ENCODE measurements around the gene TPPP. TPM values are rescaled to one million over a fixed set of nuclear protein-coding genes. Genes with fewer than 3 reads are reported as not detected.
"Not testable (repeated sequence)": the region's sequence is repeated elsewhere in the genome, so short reads cannot be mapped to it uniquely, and the experiment has no call there.

The TPPP gene
- total and polyA plus RNA-seq, 2 donors (not counting 3 experiments of a cell fraction or from before 2014, with no cell fraction given) = 0.04 to 0.09 TPM

DNA sequence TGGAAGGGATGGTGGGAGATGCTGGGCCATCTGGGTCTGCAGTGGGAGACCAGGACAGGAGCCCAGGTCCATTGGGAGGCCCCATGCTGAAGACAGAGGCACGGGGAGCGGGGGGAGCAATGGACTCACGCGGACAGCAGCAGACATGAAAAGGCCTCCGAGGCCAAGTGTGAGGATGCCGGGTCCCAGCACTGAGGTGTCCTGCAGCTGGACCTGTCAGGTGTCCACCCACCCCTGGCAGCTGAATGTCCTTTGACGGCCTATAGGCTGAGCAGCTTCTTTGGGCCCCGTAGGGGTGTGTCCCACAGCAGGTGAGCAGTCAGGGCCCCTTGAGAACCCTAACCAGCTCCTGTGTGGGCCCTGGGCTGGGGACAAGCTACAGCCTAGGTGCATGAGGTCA lies 3.0 kb upstream of the TPPP start:
- intact Hi-C loops (cut with micrococcal nuclease); BruUV-seq (replicated peaks); H3K79me2 ChIP-seq (ENCODE audit: control insufficient read depth, insufficient read depth, low read length); H3K9me1 ChIP-seq (replicated peaks; ENCODE audit: control insufficient read depth, extremely low read depth, insufficient read depth, low read length); DNase-seq (ENCODE audit: low read depth, low spot score); H3K27ac ChIP-seq (ENCODE audit: insufficient read depth, low read depth, low read length); H3K9ac ChIP-seq (replicated peaks; ENCODE audit: extremely low read depth, insufficient read depth, low read length); POLR2A ChIA-PET; H3K4me1 ChIP-seq (ENCODE audit: control insufficient read depth, extremely low read depth, insufficient read depth, low read length); H3K9me3 ChIP-seq (replicated peaks; ENCODE audit: control insufficient read depth, insufficient read depth, low read length); H3K27me3 ChIP-seq (ENCODE audit: control insufficient read depth in 2 of 2, insufficient read depth in 2 of 2, low read length in 2 of 2); H3K4me3 ChIP-seq (replicated peaks in 1 of 3; ENCODE audit: insufficient read depth in 1 of 3, low read depth in 1 of 3, low read length in 3 of 3); FAIRE-seq; H3K36me3 ChIP-seq (ENCODE audit: control insufficient read depth in 2 of 2, extremely low read depth in 1 of 2, insufficient read depth in 2 of 2, low read length in 2 of 2); H4K20me1 ChIP-seq (replicated peaks; ENCODE audit: control insufficient read depth, extremely low read depth, insufficient read depth, low read length); H2AFZ ChIP-seq (ENCODE audit: low read depth, low read length); dilution Hi-C loops (cut with MboI; ENCODE audit: extremely low pct_ligation_motif_present, low sequenced_read_pairs); H3K4me2 ChIP-seq (ENCODE audit: insufficient read depth, low read length); CTCF ChIA-PET: not testable (repeated sequence)

DNA sequence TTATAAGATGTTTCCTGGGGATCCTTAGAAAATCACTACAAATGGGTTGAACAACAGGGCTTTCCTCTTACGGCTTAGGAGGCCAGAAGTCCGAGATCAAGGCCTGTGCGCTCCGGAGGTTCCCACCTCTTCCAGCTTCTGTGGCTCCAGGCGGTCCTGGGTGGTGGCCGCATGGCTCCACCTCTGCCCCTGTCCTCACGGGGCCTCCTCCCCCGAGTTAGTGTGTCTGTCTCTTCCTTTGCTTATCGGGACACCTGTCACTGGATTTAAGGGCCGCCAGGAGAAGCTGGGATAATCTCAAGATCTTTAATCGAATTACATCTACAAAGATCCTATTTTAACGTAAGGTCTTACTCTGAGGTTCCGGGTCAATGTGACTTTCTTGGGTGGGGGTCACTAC lies 2.3 kb upstream of the TPPP start:
- H2AFZ ChIP-seq (ENCODE audit: low read depth, low read length); DNase-seq (ENCODE audit: low read depth, low spot score); H3K4me3 ChIP-seq (replicated peaks in 1 of 3; ENCODE audit: insufficient read depth in 1 of 3, low read depth in 1 of 3, low read length in 3 of 3); H3K27ac ChIP-seq (ENCODE audit: insufficient read depth, low read depth, low read length); H4K20me1 ChIP-seq (replicated peaks; ENCODE audit: control insufficient read depth, extremely low read depth, insufficient read depth, low read length); H3K36me3 ChIP-seq (ENCODE audit: control insufficient read depth in 2 of 2, extremely low read depth in 1 of 2, insufficient read depth in 2 of 2, low read length in 2 of 2); intact Hi-C loops (cut with micrococcal nuclease); dilution Hi-C loops (cut with MboI; ENCODE audit: extremely low pct_ligation_motif_present, low sequenced_read_pairs); H3K4me1 ChIP-seq (ENCODE audit: control insufficient read depth, extremely low read depth, insufficient read depth, low read length); H3K9ac ChIP-seq (replicated peaks; ENCODE audit: extremely low read depth, insufficient read depth, low read length); POLR2A ChIA-PET; BruUV-seq (replicated peaks); H3K79me2 ChIP-seq (ENCODE audit: control insufficient read depth, insufficient read depth, low read length); H3K4me2 ChIP-seq (ENCODE audit: insufficient read depth, low read length); CTCF ChIA-PET; H3K9me3 ChIP-seq (replicated peaks; ENCODE audit: control insufficient read depth, insufficient read depth, low read length); H3K27me3 ChIP-seq (ENCODE audit: control insufficient read depth in 2 of 2, insufficient read depth in 2 of 2, low read length in 2 of 2); FAIRE-seq; H3K9me1 ChIP-seq (replicated peaks; ENCODE audit: control insufficient read depth, extremely low read depth, insufficient read depth, low read length): not testable (repeated sequence)

DNA sequence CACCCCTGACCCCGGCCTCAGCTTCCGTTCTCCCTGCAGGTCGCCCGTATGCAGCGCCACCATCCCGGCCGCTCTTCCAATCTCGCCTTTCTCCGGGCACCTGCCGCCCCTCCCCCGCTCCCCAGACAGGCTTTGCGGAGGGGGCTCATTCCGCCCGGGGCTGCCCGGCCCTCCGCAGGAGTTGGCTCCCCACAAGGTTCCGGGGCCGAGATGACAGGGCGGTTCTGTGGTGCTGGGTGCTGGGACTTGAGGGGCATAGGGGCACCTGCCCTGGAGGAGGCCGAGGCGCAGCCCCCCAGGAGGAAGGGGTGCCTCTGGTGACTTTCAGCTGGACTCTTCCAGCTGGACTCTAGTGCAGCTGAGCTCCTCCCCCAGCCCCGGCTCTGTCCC lies 885 bp upstream of the TPPP start:
- H3K9ac ChIP-seq (replicated peaks; ENCODE audit: extremely low read depth, insufficient read depth, low read length); H3K79me2 ChIP-seq (ENCODE audit: control insufficient read depth, insufficient read depth, low read length); FAIRE-seq; DNase-seq (ENCODE audit: low read depth, low spot score); H3K9me1 ChIP-seq (replicated peaks; ENCODE audit: control insufficient read depth, extremely low read depth, insufficient read depth, low read length); BruUV-seq (replicated peaks); H3K4me1 ChIP-seq (ENCODE audit: control insufficient read depth, extremely low read depth, insufficient read depth, low read length); H3K9me3 ChIP-seq (replicated peaks; ENCODE audit: control insufficient read depth, insufficient read depth, low read length); H3K4me3 ChIP-seq (replicated peaks in 1 of 3; ENCODE audit: insufficient read depth in 1 of 3, low read depth in 1 of 3, low read length in 3 of 3); H3K27me3 ChIP-seq (ENCODE audit: control insufficient read depth in 2 of 2, insufficient read depth in 2 of 2, low read length in 2 of 2); H3K27ac ChIP-seq (ENCODE audit: insufficient read depth, low read depth, low read length); H3K36me3 ChIP-seq (ENCODE audit: control insufficient read depth in 2 of 2, extremely low read depth in 1 of 2, insufficient read depth in 2 of 2, low read length in 2 of 2); H2AFZ ChIP-seq (ENCODE audit: low read depth, low read length); dilution Hi-C loops (cut with MboI; ENCODE audit: extremely low pct_ligation_motif_present, low sequenced_read_pairs); H3K4me2 ChIP-seq (ENCODE audit: insufficient read depth, low read length); CTCF ChIA-PET; POLR2A ChIA-PET; H4K20me1 ChIP-seq (replicated peaks; ENCODE audit: control insufficient read depth, extremely low read depth, insufficient read depth, low read length); intact Hi-C loops (cut with micrococcal nuclease): not testable (repeated sequence)

DNA sequence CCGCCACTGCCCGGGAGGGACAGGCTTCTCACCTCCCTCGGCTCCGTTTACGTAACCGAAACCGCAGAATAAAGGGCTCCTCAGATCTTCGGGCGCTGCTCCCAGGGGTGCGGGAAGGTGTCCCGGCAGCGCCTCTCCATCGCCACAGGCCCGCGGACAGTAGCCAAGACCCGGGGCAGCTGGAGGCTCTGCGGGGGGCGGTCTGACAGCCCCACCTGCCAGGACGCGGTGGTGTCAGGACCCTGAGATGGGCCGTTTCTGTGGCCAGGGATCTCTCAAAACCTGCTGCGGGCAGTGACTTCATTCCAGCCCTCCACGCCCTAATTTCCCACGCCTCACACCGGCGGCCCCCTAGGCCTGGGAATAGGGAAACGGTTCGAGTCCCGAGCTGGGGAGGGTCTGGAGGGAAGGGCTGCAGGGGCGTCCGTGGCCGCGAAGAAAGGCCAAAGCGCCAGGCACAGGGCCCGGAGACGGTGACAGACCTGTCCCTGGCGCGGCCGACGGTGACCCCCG lies 567 bp downstream of the TPPP start:
- DNase-seq (ENCODE audit: low read depth, low spot score); FAIRE-seq; H2AFZ ChIP-seq (ENCODE audit: low read depth, low read length); H3K4me2 ChIP-seq (ENCODE audit: insufficient read depth, low read length); H3K79me2 ChIP-seq (ENCODE audit: control insufficient read depth, insufficient read depth, low read length); H3K9me3 ChIP-seq (replicated peaks; ENCODE audit: control insufficient read depth, insufficient read depth, low read length); CTCF ChIA-PET; H4K20me1 ChIP-seq (replicated peaks; ENCODE audit: control insufficient read depth, extremely low read depth, insufficient read depth, low read length); H3K36me3 ChIP-seq (ENCODE audit: control insufficient read depth in 2 of 2, extremely low read depth in 1 of 2, insufficient read depth in 2 of 2, low read length in 2 of 2); dilution Hi-C loops (cut with MboI; ENCODE audit: extremely low pct_ligation_motif_present, low sequenced_read_pairs); H3K4me3 ChIP-seq (replicated peaks in 1 of 3; ENCODE audit: insufficient read depth in 1 of 3, low read depth in 1 of 3, low read length in 3 of 3); H3K27me3 ChIP-seq (ENCODE audit: control insufficient read depth in 2 of 2, insufficient read depth in 2 of 2, low read length in 2 of 2); H3K9ac ChIP-seq (replicated peaks; ENCODE audit: extremely low read depth, insufficient read depth, low read length); H3K27ac ChIP-seq (ENCODE audit: insufficient read depth, low read depth, low read length); POLR2A ChIA-PET; BruUV-seq (replicated peaks); H3K4me1 ChIP-seq (ENCODE audit: control insufficient read depth, extremely low read depth, insufficient read depth, low read length); H3K9me1 ChIP-seq (replicated peaks; ENCODE audit: control insufficient read depth, extremely low read depth, insufficient read depth, low read length): not testable (repeated sequence)
- intact Hi-C loops (cut with micrococcal nuclease) = loop anchor here (2.0 kb wide), 1 partner anchor 92 kb away; the partner anchor contains the start of gene ZDHHC11B
